Spleen (tissue), 11 donors: ENCODE data around the gene IKZF3. TPM values are rescaled to one million over a fixed set of nuclear protein-coding genes. Genes with fewer than 3 reads are reported as not detected.

Source experiments
- DNase-seq: peaks from one replicate; pipeline ENCODE4 v3.0.0-alpha.2; 2020
- H3K27ac ChIP-seq, 8 donors: fragments of 200-600 bp; sonication (generic) in 7 of 8; 1 replicate in 4 of 8; 2 replicates in 4 of 8; pipeline versions ENCODE4 v1.5.0 to v1.8.0; 2016 to 2021; ENCODE audit warnings: inconsistent platforms in 4 of 8, mild to moderate bottlenecking in 4 of 8, moderate library complexity in 1 of 8
- H3K27me3 ChIP-seq, 7 donors: fragments of 200-600 bp; sonication (generic) in 6 of 7; replicated peaks in 1 of 7; 1 replicate in 4 of 7; 2 replicates in 3 of 7; pipeline versions ENCODE4 v1.5.0 to v1.8.0; 2016 to 2021; ENCODE audit warnings: inconsistent platforms in 3 of 7, mild to moderate bottlenecking in 1 of 7
- H3K36me3 ChIP-seq, 6 donors: fragments of 200-600 bp; sonication (generic) in 5 of 6; 1 replicate in 4 of 6; 2 replicates in 2 of 6; pipeline versions ENCODE4 v1.5.0 to v1.8.0; 2016 to 2021; ENCODE audit warnings: inconsistent platforms in 2 of 6
- H3K4me1 ChIP-seq, 6 donors: fragments of 200-600 bp; sonication (generic) in 5 of 6; 1 replicate in 3 of 6; 2 replicates in 3 of 6; pipeline versions ENCODE4 v1.5.0 to v1.8.0; 2016 to 2021; ENCODE audit warnings: inconsistent platforms in 3 of 6
- H3K4me3 ChIP-seq, 8 donors: fragments of 200-600 bp; sonication (generic) in 7 of 8; 1 replicate in 4 of 8; 2 replicates in 4 of 8; pipeline versions ENCODE4 v1.5.0 to v1.8.0; 2016 to 2021; ENCODE audit warnings: inconsistent platforms in 4 of 8, mild to moderate bottlenecking in 4 of 8, moderate library complexity in 2 of 8
- H3K9me3 ChIP-seq, 8 donors: fragments of 200-600 bp; sonication (generic) in 7 of 8; 1 replicate in 4 of 8; 2 replicates in 4 of 8; pipeline versions ENCODE4 v1.5.0 to v1.8.0; 2016 to 2021; ENCODE audit warnings: inconsistent platforms in 4 of 8
- CTCF ChIP-seq, 11 experiments: fragments of 200-600 bp in 7 of 11; fragments of 450-650 bp in 4 of 11; sonication (generic) in 4 of 11; IDR thresholded peaks in 8 of 11; conservative IDR thresholded peaks in 3 of 11; 1 replicate in 7 of 11; 2 replicates in 4 of 11; pipeline versions ENCODE4 v1.4.0 to v1.8.0; 2016 to 2021; ENCODE audit warnings: antibody characterized with exemption in 11 of 11, inconsistent platforms in 4 of 11, mild to moderate bottlenecking in 1 of 11
- POLR2A ChIP-seq, 3 donors: fragments of 450-650 bp; IDR thresholded peaks; one replicate each; pipeline ENCODE4 v1.5.1; 2017; ENCODE audit warnings: antibody characterized with exemption in 3 of 3, mild to moderate bottlenecking in 1 of 3
- POLR2AphosphoS5 ChIP-seq, 3 donors: sonication (generic); formaldehyde crosslinking; IDR thresholded peaks; one replicate each; pipeline ENCODE4 v1.5.1; 2017; ENCODE audit warnings: antibody characterized with exemption in 3 of 3
- WGBS, 5 donors: extraction: QIAGEN DNeasy Blood & Tissue Kit in 3 of 5; methylation state at CpG; one replicate each; pipeline versions ENCODE4 v1.1.5 to v1.1.7; 2013 to 2018; 5-methylcytosine and 5-hydroxymethylcytosine counted together
- intact Hi-C: fragments of 100-400 bp; cut with DNase I; formaldehyde crosslinking; loops from one replicate; pipeline ENCODE4 v1.15.0; 2023; ENCODE audit warnings: low total_unique reads
- polyA plus RNA-seq, 3 donors: library from polyadenylated mRNA; stranded (reverse); fragments of 200-250 nt; gene quantifications; one replicate each; pipeline ENCODE4 v1.2.1, GENCODE V29; 2013
- total RNA-seq, 7 donors: library from RNA; depleted of rRNA in 3 of 7; stranded (reverse); fragments of >200 nt in 3 of 7; fragmentation: NEBNext Ultra II Directional in 4 of 7; extraction: Animal tissue kit (Norgen Biotek cat#: 25700) in 4 of 7; gene quantifications; one replicate each; pipeline versions ENCODE4 v1.1.0 to v1.2.1, GENCODE V29; 2016 to 2021
- donor health status: healthy with polysubstance abuse.
- donor health status: DM: no; HTN: no; CAD: no; lungs with moderate emphysema.
- donor health status: DM: no; HTN: no; CAD: no.
- donor health status: Bipolar disorder and iron deficiency.
- donor health status: healthy.
- donor health status: DM: no; HTN: no; CAD: no.
- donor health status: DM: yes; HTN: yes; CAD: no.

IKZF3 gene
- total and polyA plus RNA-seq, 10 donors: 17.5 to 132 (median 84.1) TPM

- no peaks in the 10 kb centered on the region for H3K36me3 ChIP-seq
- peaks cover 0 to 9% (median 2%) of the 10 kb centered on the region in 6 donors for H3K4me1 ChIP-seq
- no peaks in the 10 kb centered on the region for H3K9me3 ChIP-seq
- H3K27ac ChIP-seq: no peak overlapping the region
- H3K4me3 ChIP-seq: no peak overlapping the region
- peak; percentile 69 for DNase-seq
- peaks cover 0 to 39% (median 0%) of the 10 kb centered on the region in 7 donors for H3K27me3 ChIP-seq
- intact Hi-C loops: no loop called here
- 92 to 95% (median 93%) methylated on average over 20 to 23 of the region's 23 CpGs for whole genome bisulfite sequencing, 5 donors
- TF ChIP-seq POLR2AphosphoS5 (IDR thresholded peaks at IDR 0.05) (no peak), POLR2A (IDR thresholded peaks at IDR 0.05) (no peak), CTCF (IDR thresholded peaks at IDR 0.05 in 8 of 11, conservative IDR thresholded peaks at IDR 0.05 in 3 of 11) (no peak)
These were observed 118.6 kb downstream of the IKZF3 start for GRCh38 chr17:39745335-39746144.

GRCh38 chr17:39744836-39745215 is 119.3 kb downstream of the IKZF3 start:
- no peaks in the 10 kb centered on the region for H3K36me3 ChIP-seq
- no peak overlapping the region for H3K4me3 ChIP-seq
- intact Hi-C loops: no loop called here
- H3K27ac ChIP-seq: no peak overlapping the region
- peak; percentile 41 for DNase-seq
- H3K4me1 ChIP-seq: peaks cover 0 to 16% (median 9%) of the 10 kb centered on the region in 6 donors
- WGBS, 5 donors: 76 to 85% (median 81%) methylated on average over 6 to 8 of the region's 8 CpGs
- no peaks in the 10 kb centered on the region for H3K9me3 ChIP-seq
- peaks cover 0 to 46% (median 5%) of the 10 kb centered on the region in 7 donors for H3K27me3 ChIP-seq
- TF ChIP-seq POLR2A (IDR thresholded peaks at IDR 0.05) (no peak), POLR2AphosphoS5 (IDR thresholded peaks at IDR 0.05) (no peak), CTCF (IDR thresholded peaks at IDR 0.05 in 8 of 11, conservative IDR thresholded peaks at IDR 0.05 in 3 of 11) (no peak)

- intact Hi-C loops: no loop called here
- no peak overlapping the region for H3K27ac ChIP-seq
These were observed 119.9 kb downstream of the IKZF3 start for GRCh38 chr17:39744075-39744835.

More at GRCh38 chr17:39744075-39744835, 119.9 kb downstream of the IKZF3 start:
- 77 to 87% (median 85%) methylated on average over 13 to 16 of the region's 16 CpGs for WGBS, 5 donors
- peak; percentile 56 for DNase-seq
- H3K27me3 ChIP-seq: peaks cover 0 to 52% (median 11%) of the 10 kb centered on the region in 7 donors
- H3K36me3 ChIP-seq: no peaks in the 10 kb centered on the region
- peaks cover 0 to 22% (median 14%) of the 10 kb centered on the region in 6 donors for H3K4me1 ChIP-seq
- no peak overlapping the region for H3K4me3 ChIP-seq
- no peak for TF ChIP-seq POLR2A (IDR thresholded peaks at IDR 0.05)
- no peak for TF ChIP-seq POLR2AphosphoS5 (IDR thresholded peaks at IDR 0.05)
- no peak for TF ChIP-seq CTCF (IDR thresholded peaks at IDR 0.05 in 8 of 11, conservative IDR thresholded peaks at IDR 0.05 in 3 of 11)
- H3K9me3 ChIP-seq: no peaks in the 10 kb centered on the region
